ENCODE results near the gene EFCC1. TPM values are rescaled to one million over a fixed set of nuclear protein-coding genes. Genes with fewer than 3 reads are reported as not detected.

Gene EFCC1
- total RNA-seq, 1 experiment from 2014 or later, result not detected

- intact Hi-C loops (cut with micrococcal nuclease; ENCODE audit: unreplicated experiment), result no loop called here
- H3K4me1 ChIP-seq (ENCODE audit: insufficient read depth, low read length, poor library complexity, severe bottlenecking), result peaks cover 19% of the 10 kb centered on the region
- no peak overlapping the region for H3K27ac ChIP-seq (ENCODE audit: low read depth, low read length, poor library complexity, severe bottlenecking)
- no peaks in the 10 kb centered on the region for H3K9me3 ChIP-seq (ENCODE audit: low read depth, low read length, poor library complexity, severe bottlenecking)
- no TSS peak for BruUV-seq (replicated peaks)
- no peak overlapping the region for H3K4me3 ChIP-seq (ENCODE audit: low read depth, low read length, poor library complexity, severe bottlenecking)
- peaks cover 18% of the 10 kb centered on the region for H3K27me3 ChIP-seq (replicated peaks; ENCODE audit: insufficient read depth, low read depth, low read length, poor library complexity)
- ChIA-PET CTCF (no interaction called here), POLR2A (ENCODE audit: low non-redundant PET) (interaction anchor here (0.6 kb wide), 1 partner anchor 10 kb away, joined by 3 read pairs; no protein-coding TSS in a partner anchor)
- no peaks in the 10 kb centered on the region for H3K36me3 ChIP-seq (ENCODE audit: insufficient read depth, low read length, poor library complexity, severe bottlenecking)
- TF ChIP-seq EZH2 (IDR thresholded peaks at IDR 0.05; ENCODE audit: borderline replicate concordance, low read depth, low read length, poor library complexity, severe bottlenecking) (no peak), CTCF (conservative IDR thresholded peaks at IDR 0.05; ENCODE audit: low read depth, low read length) (no peak)
- no peak for DNase-seq (ENCODE audit: low spot score)
Observed at GRCh38 chr3:128996726-128997125, 4.4 kb upstream of the EFCC1 start.

- Histone ChIP-seq H3K27ac (ENCODE audit: low read depth, low read length, poor library complexity, severe bottlenecking) (peak overlapping the region; percentile 43), H3K4me3 (ENCODE audit: low read depth, low read length, poor library complexity, severe bottlenecking) (no peak overlapping the region), H3K36me3 (ENCODE audit: insufficient read depth, low read length, poor library complexity, severe bottlenecking) (no peaks in the 10 kb centered on the region), H3K9me3 (ENCODE audit: low read depth, low read length, poor library complexity, severe bottlenecking) (no peaks in the 10 kb centered on the region), H3K27me3 (replicated peaks; ENCODE audit: insufficient read depth, low read depth, low read length, poor library complexity) (peaks cover 27% of the 10 kb centered on the region), H3K4me1 (ENCODE audit: insufficient read depth, low read length, poor library complexity, severe bottlenecking) (peaks cover 23% of the 10 kb centered on the region)
- TF ChIP-seq EZH2 (IDR thresholded peaks at IDR 0.05; ENCODE audit: borderline replicate concordance, low read depth, low read length, poor library complexity, severe bottlenecking) (no peak), CTCF (conservative IDR thresholded peaks at IDR 0.05; ENCODE audit: low read depth, low read length) (no peak)
- BruUV-seq (replicated peaks), result no TSS peak
- intact Hi-C loops (cut with micrococcal nuclease; ENCODE audit: unreplicated experiment), result no loop called here
- CTCF ChIA-PET, result no interaction called here
- POLR2A ChIA-PET (ENCODE audit: low non-redundant PET), result no interaction called here
- DNase-seq (ENCODE audit: low spot score), result peak; percentile 43
Observed at GRCh38 chr3:128997486-128998133, 3.5 kb upstream of the EFCC1 start.

- H3K9me3 ChIP-seq (ENCODE audit: low read depth, low read length, poor library complexity, severe bottlenecking), result no peaks in the 10 kb centered on the region
- ChIA-PET CTCF (no interaction called here), POLR2A (ENCODE audit: low non-redundant PET) (no interaction called here)
Observed at GRCh38 chr3:128998561-128998960, 2.5 kb upstream of the EFCC1 start.

More at GRCh38 chr3:128998561-128998960, 2.5 kb upstream of the EFCC1 start:
- Histone ChIP-seq H3K27ac (ENCODE audit: low read depth, low read length, poor library complexity, severe bottlenecking) (peak overlapping the region; percentile 43), H3K27me3 (replicated peaks; ENCODE audit: insufficient read depth, low read depth, low read length, poor library complexity) (peaks cover 36% of the 10 kb centered on the region), H3K36me3 (ENCODE audit: insufficient read depth, low read length, poor library complexity, severe bottlenecking) (no peaks in the 10 kb centered on the region), H3K4me1 (ENCODE audit: insufficient read depth, low read length, poor library complexity, severe bottlenecking) (peaks cover 23% of the 10 kb centered on the region), H3K4me3 (ENCODE audit: low read depth, low read length, poor library complexity, severe bottlenecking) (no peak overlapping the region)
- intact Hi-C loops (cut with micrococcal nuclease; ENCODE audit: unreplicated experiment), result no loop called here
- BruUV-seq (replicated peaks), result no TSS peak
- no peak for TF ChIP-seq CTCF (conservative IDR thresholded peaks at IDR 0.05; ENCODE audit: low read depth, low read length)
- TF ChIP-seq EZH2 (IDR thresholded peaks at IDR 0.05; ENCODE audit: borderline replicate concordance, low read depth, low read length, poor library complexity, severe bottlenecking), result no peak
- no peak for DNase-seq (ENCODE audit: low spot score)
